Measurements from ENCODE around the gene SCNN1A.

SCNN1A gene

GRCh38 chr12:6367969-6368892, 7.1 kb downstream of the SCNN1A start:
- DNase-seq: no peak

GRCh38 chr12:6367065-6367968, 8.0 kb downstream of the SCNN1A start:
- no peak for DNase-seq

DNA sequence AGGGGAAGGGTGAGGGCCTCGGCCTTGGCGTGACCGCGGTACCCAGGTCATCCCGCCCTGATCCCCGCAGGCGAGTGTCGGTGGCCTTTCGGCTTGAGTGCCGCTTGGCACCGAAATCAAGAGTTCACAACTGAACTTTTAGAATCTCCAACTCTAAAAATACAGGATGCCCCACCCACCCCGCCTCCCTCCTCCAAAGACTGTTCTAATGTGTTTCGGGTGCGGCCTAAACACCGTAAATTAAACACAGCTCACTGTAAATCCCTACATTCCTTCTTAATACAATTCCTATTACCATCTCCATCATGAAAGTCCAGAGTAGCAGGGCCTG, 11.4 kb downstream of the SCNN1A start:
- DNase-seq: no peak

GRCh38 chr12:6363330-6364043, 11.9 kb downstream of the SCNN1A start:
- peak; percentile 66 for DNase-seq

DNA sequence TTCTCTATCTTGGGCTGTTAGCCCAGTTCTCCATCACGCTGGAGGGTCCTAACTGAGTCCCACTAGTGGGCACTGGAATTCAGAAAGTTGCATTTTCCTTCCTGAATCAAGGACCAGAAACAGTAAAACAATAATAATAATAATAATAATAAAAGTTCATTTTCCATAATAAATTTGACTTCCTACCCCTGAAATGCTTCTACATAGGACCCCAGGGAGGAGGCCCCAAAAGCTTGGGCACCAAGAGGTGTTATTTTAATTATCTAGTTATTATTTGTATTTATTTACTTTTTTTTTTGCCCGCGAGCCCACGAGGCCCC, 12.4 kb downstream of the SCNN1A start:
- DNase-seq: no peak

DNA sequence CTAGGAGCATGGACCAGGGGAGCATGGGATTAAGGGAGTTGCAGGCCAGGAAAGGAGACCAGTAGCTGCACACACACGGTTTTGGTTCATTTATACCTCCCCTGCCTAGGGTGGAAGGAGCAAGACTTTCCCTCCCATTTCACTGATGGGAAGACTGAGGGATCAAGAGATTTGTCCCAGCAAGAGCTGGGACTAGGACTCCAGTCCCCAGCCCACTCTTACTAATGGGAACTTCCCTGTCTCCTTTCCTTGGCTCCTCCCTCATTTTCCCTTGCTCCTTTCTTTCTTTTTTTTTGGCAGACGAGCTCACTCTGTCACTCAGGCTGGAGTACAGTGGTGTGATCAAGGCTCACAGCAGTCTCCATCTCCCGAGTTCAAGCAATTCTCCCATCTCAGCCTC, 13.0 kb downstream of the SCNN1A start:
- no peak for DNase-seq

DNA sequence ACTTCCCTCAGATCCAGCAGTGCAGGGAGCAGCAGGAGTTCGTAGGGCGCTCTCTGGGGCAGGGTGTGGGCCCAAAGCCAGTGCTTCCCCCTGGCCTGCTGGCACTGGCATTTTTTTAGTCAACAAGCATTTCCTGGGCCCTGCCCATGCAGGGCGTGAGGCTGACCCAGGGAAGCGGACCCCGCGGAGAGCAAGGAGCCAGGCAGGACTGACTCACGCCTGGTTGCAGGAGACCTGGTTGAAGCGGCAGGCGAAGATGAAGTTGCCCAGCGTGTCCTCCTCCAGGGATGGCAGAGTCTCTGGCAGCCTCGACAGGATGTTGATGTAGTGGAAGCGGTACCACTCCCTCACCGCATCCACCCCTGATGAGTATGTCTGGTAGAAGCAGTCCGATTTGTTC, 13.5 kb downstream of the SCNN1A start:
- DNase-seq: no peak

DNA sequence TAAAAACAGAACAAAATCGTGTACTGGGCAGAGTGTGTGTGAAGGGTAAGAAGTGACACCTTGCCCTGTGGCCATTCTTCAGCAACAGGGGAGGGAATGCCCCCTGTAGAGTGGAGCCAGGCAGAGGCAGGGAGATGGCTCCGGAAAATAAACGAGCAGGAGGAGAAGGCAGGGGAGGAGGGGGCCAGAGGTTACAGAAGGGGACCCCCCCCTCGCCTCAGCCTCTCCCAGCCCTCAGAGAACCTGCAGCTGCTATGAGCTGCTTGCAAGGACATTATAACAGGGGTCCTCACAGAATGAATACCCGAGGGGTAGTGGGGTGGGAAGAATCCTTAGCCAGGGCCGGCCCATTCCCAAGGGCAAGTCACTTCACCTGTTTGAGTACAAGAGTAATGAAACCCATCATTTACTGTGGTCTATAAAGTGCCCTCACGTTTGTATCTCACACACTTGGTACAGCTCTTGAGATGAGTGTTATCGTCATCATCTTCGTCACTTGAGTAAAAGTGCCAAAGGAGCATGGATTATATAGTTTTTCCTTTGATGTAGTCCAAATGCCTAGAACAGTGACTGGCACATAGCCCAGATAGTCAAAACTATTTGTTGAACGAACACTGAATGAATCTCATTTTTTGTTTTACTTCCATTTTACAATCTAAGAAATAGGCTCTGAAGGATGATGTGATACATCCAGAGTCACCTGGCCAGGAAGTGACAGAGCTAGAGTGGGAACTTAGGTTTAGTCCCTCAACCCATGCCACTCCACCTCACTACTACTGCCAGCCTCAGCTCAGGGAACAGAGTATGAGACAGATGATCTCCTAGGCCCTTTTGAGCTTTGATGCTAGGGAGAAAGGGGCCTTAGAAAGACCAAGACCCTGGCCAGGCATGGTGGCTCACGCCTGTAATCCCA, 14.5 kb downstream of the SCNN1A start:
- DNase-seq: no peak

GRCh38 chr12:6360080-6360571, 15.2 kb downstream of the SCNN1A start:
- no peak for DNase-seq

- no peak for DNase-seq
Measured at GRCh38 chr12:6358881-6359280, 16.5 kb downstream of the SCNN1A start.

DNA sequence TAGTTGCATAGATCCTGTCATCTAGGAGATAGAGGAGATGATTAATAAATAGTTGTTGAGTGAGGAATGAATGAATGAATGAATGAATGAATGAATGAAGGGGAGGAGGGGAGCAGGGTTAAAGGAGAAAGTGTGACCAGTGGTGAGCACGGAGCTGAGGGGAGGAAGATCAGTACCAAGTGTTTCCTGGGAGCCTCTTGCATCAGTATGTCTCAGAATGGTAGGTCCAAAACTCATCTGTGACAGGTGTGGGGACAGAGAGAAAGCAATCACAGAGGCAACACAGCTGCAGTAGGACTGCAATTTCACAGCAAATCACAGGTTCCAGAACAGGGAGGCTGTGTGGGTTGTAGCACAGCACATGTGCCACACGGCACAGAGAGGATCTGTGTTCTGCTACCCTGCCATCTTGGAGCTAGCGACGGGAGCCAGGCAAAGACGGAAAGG, 19.0 kb downstream of the SCNN1A start:
- DNase-seq: no peak

DNA sequence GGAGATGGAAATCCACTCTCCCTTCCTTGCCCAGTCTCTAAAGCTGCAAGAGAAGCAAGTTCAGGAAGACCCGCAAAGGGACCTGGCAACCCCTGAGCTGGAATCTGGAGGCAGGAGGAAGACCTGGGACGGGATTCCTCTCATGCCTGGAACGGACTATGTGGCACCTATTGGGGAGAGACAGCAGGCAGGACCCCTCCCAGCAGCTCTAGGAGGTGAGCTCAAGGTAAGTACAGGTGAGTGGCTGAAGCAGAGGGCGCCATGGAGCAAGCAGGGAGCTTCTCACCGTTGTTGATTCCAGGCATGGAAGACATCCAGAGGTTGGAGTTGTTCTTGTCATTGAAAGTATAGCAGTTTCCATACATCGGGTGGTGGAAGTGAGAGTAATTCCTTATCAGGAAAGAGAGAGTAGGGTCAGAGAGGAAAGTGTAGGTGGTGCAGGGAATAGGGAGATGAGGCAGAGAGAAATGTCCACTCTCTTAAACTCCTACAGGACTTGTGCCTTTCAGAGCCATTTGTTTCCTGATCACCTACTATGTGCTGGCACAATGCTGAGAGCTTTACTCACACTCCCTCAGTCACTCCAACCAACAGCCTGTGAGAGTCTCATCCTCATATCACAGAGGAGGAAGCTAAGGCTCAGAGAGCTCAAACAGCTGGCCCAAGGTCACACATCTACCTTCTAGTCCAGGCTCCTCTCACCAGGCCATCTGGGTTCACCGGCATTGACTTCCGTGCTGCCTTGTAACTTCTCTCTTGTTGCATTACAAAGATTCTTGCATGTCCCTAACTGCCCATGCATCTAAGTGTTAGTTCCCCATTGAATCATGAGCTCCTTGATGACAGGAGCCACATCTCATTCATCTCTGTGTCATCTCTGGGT, 19.6 kb downstream of the SCNN1A start:
- no peak for DNase-seq

DNA sequence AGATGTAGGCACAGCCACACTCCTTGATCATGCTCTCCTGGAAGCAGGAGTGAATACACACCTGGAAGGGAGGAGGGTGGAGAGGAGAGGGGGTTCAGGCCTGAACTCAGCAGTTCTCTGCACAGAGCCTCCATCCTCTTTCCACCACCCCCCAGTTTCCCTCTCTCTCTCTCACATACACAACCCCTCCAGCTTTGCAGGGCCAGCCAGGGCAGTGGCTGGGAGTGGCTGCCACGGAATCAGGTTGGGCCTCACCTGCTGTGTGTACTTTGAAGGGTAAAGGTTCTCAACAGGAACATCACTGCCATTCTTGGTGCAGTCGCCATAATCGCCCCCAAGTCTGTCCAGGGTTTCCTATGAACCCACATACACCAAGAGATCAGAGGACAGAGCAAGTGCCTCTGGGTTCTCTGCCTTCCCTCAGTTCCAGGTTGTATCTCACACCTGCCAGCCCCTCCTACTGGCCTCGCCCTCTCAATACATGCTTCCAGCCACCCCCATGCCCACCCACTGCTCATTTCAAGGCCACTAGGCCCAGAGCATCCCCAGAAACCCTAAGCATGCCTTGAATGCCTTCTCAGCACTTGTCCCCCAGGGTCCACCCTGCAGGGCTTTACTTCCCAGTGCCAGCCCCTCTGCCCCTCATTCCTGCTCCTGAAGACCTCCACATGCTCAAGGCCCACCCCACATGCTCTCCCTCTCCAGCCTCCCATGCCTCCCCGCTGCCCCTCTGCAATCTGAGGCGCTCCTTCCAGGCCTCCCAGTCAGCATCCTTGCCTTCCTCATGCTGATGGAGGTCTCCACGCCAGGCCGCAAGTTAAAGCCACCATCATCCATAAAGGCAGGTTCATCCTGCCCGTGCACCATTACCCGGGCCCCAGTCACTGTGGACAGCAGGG, 20.6 kb downstream of the SCNN1A start:
- no peak for DNase-seq

GRCh38 chr12:6352193-6353173, 22.9 kb downstream of the SCNN1A start:
- no peak for DNase-seq

GRCh38 chr12:6351622-6352021, 23.7 kb downstream of the SCNN1A start:
- DNase-seq: no peak

GRCh38 chr12:6347367-6348338, 27.7 kb downstream of the SCNN1A start:
- no peak for DNase-seq

DNA sequence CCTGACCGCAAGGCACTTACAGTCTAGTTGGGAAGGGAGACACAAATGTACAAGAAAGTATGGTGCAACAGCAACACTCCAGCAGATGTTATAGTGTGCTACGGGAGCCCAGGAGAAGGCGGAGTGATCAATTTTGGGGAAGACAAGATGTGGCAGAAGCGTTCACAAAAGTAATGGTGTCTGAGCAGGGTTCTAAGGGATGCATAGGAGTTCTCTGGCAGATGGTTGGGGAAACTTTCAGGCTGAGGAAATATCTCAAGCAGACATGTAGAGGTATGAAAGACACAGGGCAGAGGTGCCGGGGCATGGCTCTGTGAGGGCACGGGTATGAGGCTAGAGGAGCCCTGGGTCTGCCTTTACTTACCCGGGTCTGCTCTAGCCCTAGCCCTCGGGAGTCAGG, 28.4 kb downstream of the SCNN1A start:
- no peak for DNase-seq
